K562 (cell line): ENCODE results near the gene LRP2BP. TPM values are rescaled to one million over a fixed set of nuclear protein-coding genes. Genes with fewer than 3 reads are reported as not detected.

Experiments used
- ARID2 ChIP-seq: fragments of 450-650 bp; IDR thresholded peaks from 2 replicates; pipeline ENCODE4 v1.6.1; 2017; ENCODE audit warnings: antibody characterized with exemption, mild to moderate bottlenecking
- ATF3 ChIP-seq, 2 experiments: fragments of 450-650 bp in 1 of 2; sonication (generic) in 1 of 2; formaldehyde crosslinking in 1 of 2; IDR thresholded peaks in 1 of 2; conservative IDR thresholded peaks in 1 of 2; 2 replicates each; pipeline versions ENCODE4 v1.6.1 to v1.8.1; 2016 to 2023; ENCODE audit warnings: mild to moderate bottlenecking in 2 of 2, moderate library complexity in 2 of 2, inconsistent platforms in 1 of 2, missing genetic modification reagents in 1 of 2
- BRCA1 ChIP-seq, 2 experiments: fragments of 450-650 bp in 1 of 2; sonication (generic) in 1 of 2; formaldehyde crosslinking in 1 of 2; IDR thresholded peaks; 2 replicates each; pipeline versions ENCODE4 v1.5.0 to v1.6.1; 2017 to 2020; ENCODE audit warnings: mild to moderate bottlenecking in 1 of 2, missing genetic modification reagents in 1 of 2
- BRD4 ChIP-seq: fragments of 200-600 bp; sonication (generic); IDR thresholded peaks from 2 replicates; pipeline ENCODE4 v1.6.1; 2017; ENCODE audit warnings: inconsistent platforms
- ETS2 ChIP-seq: IDR thresholded peaks from 2 replicates; pipeline ENCODE4 v1.6.1; 2016; ENCODE audit warnings: borderline replicate concordance, missing genetic modification characterization, mild to moderate bottlenecking, moderate library complexity, missing compliant biosample characterization; ENCODE audit not compliant: poor library complexity, severe bottlenecking
- GABPB1 ChIP-seq: sonication (generic); formaldehyde crosslinking; IDR thresholded peaks from 2 replicates; pipeline ENCODE4 v1.8.0; 2022; ENCODE audit warnings: mild to moderate bottlenecking, missing genetic modification reagents
- HDAC6 ChIP-seq: IDR thresholded peaks from 2 replicates; pipeline ENCODE4 v1.6.1; 2012; ENCODE audit warnings: low read depth, mild to moderate bottlenecking, control low read depth, inconsistent platforms, low read length, moderate library complexity
- MAFG ChIP-seq: fragments of 450-650 bp; conservative IDR thresholded peaks from 2 replicates; pipeline ENCODE4 v1.6.1; 2016; ENCODE audit warnings: missing genetic modification characterization, missing compliant biosample characterization
- NCOA1 ChIP-seq: fragments of 450-650 bp; IDR thresholded peaks from 2 replicates; pipeline ENCODE4 v1.6.1; 2016; ENCODE audit warnings: low read depth
- NKRF ChIP-seq: fragments of 450-650 bp; IDR thresholded peaks from 2 replicates; pipeline ENCODE4 v1.6.1; 2016; ENCODE audit warnings: borderline replicate concordance
- NR3C1 ChIP-seq: sonication (generic); formaldehyde crosslinking; IDR thresholded peaks from 2 replicates; pipeline ENCODE4 v1.8.1; 2022; ENCODE audit warnings: missing genetic modification reagents
- OTX1 ChIP-seq: fragments of 450-650 bp; formaldehyde crosslinking; IDR thresholded peaks from 2 replicates; pipeline ENCODE4 v1.4.0; 2022; ENCODE audit warnings: mild to moderate bottlenecking
- PML ChIP-seq: IDR thresholded peaks from 2 replicates; pipeline ENCODE4 v1.6.1; 2012; ENCODE audit warnings: low read length, inconsistent platforms
- WHSC1 ChIP-seq: IDR thresholded peaks from one replicate; pipeline ENCODE4 v1.6.1; 2012; ENCODE audit warnings: low read length, control low read depth, inconsistent platforms
- ZBTB12 ChIP-seq: fragments of 250-450 bp; sonication (Bioruptor Pico); IDR thresholded peaks from 2 replicates; pipeline ENCODE4 v1.4.0; 2020
- ZBTB34 ChIP-seq: fragments of 250-450 bp; sonication (Bioruptor Pico); IDR thresholded peaks from 2 replicates; pipeline ENCODE4 v1.8.0; 2021; ENCODE audit warnings: mild to moderate bottlenecking, moderate library complexity
- ZNF12 ChIP-seq: sonication (generic); formaldehyde crosslinking; IDR thresholded peaks from 2 replicates; pipeline ENCODE4 v1.4.0; 2020; ENCODE audit warnings: mild to moderate bottlenecking, missing genetic modification reagents
- polyA plus RNA-seq, 8 experiments: library from polyadenylated mRNA; depleted of rRNA in 4 of 8; stranded (reverse) in 5 of 8; unstranded in 3 of 8; fragments of >200 nt; fragmentation: Nextera tagmentation in 2 of 8; fragmentation: Illumina TruSeq in 1 of 8; extraction: Ambion mirVana in 2 of 8; extraction: Trizol in 1 of 8; gene quantifications; 2 replicates each; pipeline versions ENCODE4 v1.2.1 to v1.2.3, GENCODE V29; 2011 to 2014; ENCODE audit warnings: inconsistent platforms in 1 of 8, missing spikeins in 1 of 8
- total RNA-seq, 7 experiments: library from RNA; depleted of rRNA in 6 of 7; stranded (reverse); fragments of >200 nt in 6 of 7; fragmentation: Illumina TruSeq in 2 of 7; extraction: Trizol in 2 of 7; gene quantifications; 2 replicates each; pipeline versions ENCODE4 v1.2.1 to v1.2.3, GENCODE V29; 2011 to 2021; ENCODE audit warnings: low replicate concordance in 1 of 7
- TF ChIP-seq, protein P1 (sequence below): sonication (generic); formaldehyde crosslinking; IDR thresholded peaks from 2 replicates; pipeline ENCODE4 v1.8.0; 2022; ENCODE audit warnings: mild to moderate bottlenecking, low read depth, missing genetic modification reagents
- TF ChIP-seq, protein P2 (sequence below): IDR thresholded peaks from 3 replicates; pipeline ENCODE4 v1.6.1; 2011; ENCODE audit warnings: borderline replicate concordance, mild to moderate bottlenecking; ENCODE audit not compliant: insufficient read length, insufficient read depth

Gene LRP2BP
- total and polyA plus RNA-seq, 9 of the 15 experiments (the other 6 are each of a cell fraction or from before 2014, with no cell fraction given) = 0.42 to 2.1 (median 0.62) TPM

- TF ChIP-seq, protein P1, sequence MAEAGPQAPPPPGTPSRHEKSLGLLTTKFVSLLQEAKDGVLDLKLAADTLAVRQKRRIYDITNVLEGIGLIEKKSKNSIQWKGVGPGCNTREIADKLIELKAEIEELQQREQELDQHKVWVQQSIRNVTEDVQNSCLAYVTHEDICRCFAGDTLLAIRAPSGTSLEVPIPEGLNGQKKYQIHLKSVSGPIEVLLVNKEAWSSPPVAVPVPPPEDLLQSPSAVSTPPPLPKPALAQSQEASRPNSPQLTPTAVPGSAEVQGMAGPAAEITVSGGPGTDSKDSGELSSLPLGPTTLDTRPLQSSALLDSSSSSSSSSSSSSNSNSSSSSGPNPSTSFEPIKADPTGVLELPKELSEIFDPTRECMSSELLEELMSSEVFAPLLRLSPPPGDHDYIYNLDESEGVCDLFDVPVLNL (CRISPR knock-in tag) = no peak
- TF ChIP-seq ZNF12 (CRISPR knock-in tag) (no peak; the same call in 1 of the 2 replicates), ARID2 (no peak), ZBTB12 (CRISPR knock-in tag) (peak; percentile 86), PML (peak; percentile 68; the same call in 1 of the 2 replicates), NCOA1 (peak; percentile 91), ETS2 (tag) (no peak), BRD4 (0 out of 2 replicates have a peak, but pooled peaks have one; percentile 32), BRCA1 (IDR thresholded peaks at IDR 0.05) (no peak), BRCA1 (CRISPR knock-in tag; IDR thresholded peaks at IDR 0.05) (no peak), NKRF (peak; percentile 93), ZBTB34 (CRISPR knock-in tag) (no peak), HDAC6 (no peak), GABPB1 (CRISPR knock-in tag) (peak; percentile 94), WHSC1 (no peak), MAFG (no peak), ATF3 (IDR thresholded peaks at IDR 0.05) (peak; percentile 74; the same call in 1 of the 2 replicates), ATF3 (CRISPR knock-in tag; conservative IDR thresholded peaks at IDR 0.05) (0 out of 2 replicates have a peak, but pooled peaks have one; percentile 49), OTX1 (no peak), NR3C1 (peak; percentile 78; the same call in 1 of the 2 replicates)
- TF ChIP-seq, protein P2, sequence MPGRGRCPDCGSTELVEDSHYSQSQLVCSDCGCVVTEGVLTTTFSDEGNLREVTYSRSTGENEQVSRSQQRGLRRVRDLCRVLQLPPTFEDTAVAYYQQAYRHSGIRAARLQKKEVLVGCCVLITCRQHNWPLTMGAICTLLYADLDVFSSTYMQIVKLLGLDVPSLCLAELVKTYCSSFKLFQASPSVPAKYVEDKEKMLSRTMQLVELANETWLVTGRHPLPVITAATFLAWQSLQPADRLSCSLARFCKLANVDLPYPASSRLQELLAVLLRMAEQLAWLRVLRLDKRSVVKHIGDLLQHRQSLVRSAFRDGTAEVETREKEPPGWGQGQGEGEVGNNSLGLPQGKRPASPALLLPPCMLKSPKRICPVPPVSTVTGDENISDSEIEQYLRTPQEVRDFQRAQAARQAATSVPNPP = no peak
Measured at GRCh38 chr4:185395956-185396723, 416 bp upstream of the LRP2BP start (continued).
